HG03571 (cell line): ENCODE results near the gene KCNMA1.

Experiments used
- ATAC-seq: cut with Tn5 transposase; IDR thresholded peaks from one replicate; pipeline ENCODE4 v1.9.1; 2021; ENCODE audit not compliant: unreplicated experiment

The KCNMA1 gene

DNA sequence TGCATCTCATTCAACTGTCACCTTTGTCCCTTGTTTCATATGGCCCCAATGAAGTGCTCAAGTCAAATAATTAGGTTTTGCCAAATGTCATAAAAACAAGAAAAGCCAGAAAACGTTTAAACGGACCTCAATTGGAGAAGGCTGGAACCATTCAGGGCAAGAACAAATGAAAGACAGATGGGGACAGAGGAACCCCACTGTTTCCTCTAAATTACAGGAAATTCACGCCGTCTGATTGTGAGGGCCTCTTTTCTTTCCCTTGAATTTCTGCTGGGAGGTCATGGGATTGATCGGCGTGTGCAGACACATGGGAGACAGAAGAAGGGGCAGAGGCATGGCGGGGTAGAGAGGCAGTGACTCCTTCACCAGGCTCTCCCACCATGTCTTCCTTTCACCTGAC is 656.4 kb downstream of the KCNMA1 start:
- no peak for ATAC-seq

DNA sequence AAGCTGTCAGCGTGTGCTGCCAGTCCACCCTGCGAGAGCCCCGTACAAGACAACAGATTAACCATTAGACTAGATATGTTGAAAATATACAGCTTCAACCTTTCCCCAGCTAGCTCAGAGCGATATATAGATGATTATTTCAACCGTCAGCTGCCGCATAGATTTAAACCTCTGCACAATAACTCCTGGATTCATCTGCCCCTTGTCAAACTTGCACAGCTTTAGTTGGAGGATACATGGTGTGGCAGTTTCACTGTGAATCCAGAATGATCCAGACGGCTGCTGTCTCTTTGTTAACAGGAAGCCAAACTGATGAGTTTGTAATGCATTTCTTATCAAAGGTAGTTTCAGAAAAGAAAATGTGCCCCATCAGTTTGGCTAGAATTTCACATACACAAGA is 659.7 kb downstream of the KCNMA1 start:
- no peak for ATAC-seq

DNA sequence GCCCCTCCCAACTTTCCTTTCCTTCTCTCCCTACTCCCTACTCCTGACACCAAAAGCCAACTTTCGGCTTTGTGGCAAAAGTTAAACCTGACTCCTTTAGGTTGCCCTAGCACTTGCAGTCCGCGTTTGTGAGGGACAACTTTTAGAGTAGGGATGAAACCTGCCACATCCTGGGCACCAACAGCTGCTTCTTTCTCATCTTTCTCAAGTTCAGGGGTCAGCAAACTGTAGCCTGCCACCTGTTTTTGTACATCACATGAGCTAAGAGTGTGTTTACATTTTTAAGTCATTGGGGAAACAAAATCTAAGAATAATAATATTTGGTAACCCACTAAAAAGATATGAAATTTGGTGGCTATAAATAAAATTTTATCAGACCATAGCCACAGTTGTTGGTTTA is 660.6 kb downstream of the KCNMA1 start:
- no peak for ATAC-seq

DNA sequence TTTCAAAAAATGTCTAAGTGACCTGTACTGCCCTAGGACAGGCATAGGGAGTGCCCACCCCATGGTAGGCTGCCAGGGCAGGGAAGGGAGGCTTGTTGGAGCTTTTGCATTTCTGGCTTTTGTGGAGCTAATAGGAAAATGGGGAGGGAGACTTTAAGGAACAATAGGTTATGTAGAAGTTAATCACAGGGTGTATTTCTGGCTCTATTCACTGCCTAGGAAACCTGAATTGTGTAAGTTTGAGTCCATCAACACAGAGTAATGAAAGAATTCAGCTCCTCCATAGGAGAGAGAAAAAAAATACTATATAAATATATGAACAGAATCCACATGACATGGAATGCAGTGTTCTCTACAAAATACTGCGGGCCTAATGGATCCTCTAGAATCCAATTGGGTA is 661.5 kb downstream of the KCNMA1 start:
- ATAC-seq: no peak

DNA sequence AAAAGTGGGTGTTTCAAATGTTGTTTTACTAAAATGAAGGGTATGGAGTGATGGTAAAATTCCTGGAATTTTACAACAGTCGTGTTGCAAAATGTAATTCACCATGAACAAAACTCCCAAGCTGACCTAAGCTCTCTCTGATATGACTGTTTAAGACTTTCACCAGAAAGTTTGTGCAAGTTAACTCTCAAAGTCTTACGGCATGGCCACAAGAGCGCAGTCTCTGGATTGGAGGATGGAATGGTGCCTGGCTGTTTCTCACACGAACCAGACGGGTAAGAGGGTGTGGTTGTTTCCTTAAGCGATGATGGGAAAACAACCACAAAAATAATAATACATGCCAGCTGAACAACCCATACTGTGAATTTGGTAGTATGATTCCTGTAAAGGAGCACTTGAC is 662.5 kb downstream of the KCNMA1 start:
- no peak for ATAC-seq

DNA sequence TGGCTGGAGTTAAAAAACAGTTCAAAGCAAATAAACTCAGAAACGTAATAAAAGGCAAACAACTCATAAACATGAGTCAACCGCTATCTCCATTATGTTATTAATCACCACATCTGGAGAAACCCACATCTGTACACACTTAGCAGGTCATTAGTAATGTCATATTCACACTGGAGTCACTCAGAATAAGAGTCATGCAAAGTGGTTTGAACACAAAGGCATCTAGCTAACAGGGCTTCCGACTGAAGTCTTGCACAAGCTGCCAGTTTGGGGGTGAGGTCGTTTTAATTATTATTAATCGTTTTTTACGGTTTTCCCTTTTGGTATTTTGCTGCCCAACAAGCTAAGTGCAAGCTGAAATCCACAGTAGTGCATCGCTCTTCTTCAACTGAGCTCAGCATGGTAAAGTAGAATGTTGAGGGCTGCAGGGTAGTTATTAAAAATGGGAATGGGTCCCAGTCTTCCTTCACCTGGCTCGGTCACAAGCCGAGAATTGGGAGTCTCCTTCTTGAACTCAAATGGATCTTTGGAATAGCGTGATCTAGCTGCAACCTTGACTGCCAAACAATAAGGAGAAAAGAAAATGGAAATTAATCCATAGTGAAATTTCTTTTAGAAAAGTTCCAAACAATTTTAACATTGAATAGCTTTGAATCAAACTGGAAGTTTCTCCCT is 663.5 kb downstream of the KCNMA1 start:
- no peak for ATAC-seq

DNA sequence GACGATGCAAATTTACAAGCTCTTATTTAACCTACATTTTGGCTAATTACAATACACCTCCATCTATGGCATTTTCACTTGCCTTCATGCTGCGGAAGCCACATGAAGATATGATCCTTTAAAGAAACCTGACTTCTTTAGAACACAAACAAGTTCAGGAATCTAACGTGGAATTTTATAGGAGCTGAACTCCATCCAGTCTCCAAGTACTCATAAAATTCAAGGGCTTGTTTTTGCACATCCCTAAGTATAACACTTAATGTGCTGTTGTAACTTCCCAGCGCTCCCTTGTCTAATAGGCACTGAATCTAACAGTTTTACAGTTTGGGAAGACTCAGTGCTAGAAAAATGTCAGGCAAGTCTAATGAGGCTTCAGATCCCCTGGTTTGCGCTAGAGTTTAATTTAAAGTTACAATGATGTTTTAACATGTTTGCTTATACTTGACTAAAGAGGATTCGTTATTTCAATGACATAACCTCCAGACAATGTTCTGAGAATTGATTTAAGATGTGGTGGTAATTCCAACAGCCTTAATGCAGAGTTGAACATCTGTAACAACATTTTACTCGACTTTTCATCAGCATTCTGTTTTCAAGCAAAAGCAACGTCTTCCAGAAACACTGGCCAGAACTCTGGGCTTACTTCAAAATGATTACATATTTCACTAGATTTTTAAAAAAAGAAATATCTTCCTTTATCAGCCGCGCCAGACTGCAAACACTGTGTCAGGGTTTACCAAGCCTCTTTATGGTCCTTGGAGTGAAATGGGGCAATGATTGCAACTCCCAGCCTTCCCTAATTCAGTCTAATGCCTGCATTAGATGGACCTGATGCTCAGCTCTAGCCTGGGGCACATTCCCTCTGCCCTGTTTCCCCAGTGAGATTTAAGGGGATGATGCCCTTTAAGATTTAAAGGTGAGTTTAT is 664.3 kb downstream of the KCNMA1 start:
- ATAC-seq: no peak

DNA sequence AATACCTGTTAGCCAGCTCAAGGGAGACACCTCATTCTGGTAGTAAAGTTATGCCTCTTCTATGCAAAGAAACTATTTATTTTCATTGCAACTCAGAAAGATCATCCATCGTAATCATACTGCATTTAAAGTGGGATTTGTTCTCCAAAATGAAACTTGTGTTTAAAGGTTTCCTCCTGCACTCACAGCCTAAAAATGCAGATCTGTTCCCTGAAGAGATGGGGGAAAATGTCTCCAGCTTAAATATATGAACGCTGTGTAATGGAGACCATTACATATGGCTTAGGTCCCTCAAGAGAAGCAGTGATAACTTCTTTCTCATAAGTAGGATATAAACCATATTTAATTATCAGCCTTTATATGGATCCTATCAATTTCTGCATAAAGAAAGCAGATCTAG is 665.1 kb downstream of the KCNMA1 start:
- ATAC-seq: no peak

DNA sequence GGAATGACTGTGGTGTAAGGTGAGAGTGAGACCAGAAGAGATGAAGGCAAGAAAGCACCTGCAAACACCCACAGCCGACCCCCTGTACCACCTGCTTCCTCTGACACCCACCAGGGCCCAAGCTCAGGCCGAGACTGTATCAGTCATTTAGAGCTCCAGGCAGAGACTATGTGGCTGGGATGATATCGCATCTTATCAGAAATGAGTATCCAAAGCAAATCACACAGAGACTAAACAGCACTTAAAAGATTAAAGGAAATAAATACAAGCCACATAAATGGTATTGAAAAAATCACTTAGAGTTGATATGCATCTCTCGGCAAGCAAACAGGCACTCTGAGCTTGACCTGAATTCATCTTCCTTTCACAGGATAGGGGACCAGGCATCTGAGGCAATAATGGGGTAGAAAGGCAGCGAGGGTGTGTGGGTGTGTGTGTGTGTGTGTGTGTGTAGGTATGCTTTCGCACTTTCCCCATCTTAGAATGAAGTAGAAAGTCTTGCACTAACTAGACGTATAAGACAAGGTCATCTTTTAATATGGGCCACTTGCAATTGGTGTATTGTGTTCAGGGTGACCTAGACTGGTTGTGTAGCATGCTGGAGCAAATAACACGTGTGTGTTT is 665.9 kb downstream of the KCNMA1 start:
- ATAC-seq: no peak

DNA sequence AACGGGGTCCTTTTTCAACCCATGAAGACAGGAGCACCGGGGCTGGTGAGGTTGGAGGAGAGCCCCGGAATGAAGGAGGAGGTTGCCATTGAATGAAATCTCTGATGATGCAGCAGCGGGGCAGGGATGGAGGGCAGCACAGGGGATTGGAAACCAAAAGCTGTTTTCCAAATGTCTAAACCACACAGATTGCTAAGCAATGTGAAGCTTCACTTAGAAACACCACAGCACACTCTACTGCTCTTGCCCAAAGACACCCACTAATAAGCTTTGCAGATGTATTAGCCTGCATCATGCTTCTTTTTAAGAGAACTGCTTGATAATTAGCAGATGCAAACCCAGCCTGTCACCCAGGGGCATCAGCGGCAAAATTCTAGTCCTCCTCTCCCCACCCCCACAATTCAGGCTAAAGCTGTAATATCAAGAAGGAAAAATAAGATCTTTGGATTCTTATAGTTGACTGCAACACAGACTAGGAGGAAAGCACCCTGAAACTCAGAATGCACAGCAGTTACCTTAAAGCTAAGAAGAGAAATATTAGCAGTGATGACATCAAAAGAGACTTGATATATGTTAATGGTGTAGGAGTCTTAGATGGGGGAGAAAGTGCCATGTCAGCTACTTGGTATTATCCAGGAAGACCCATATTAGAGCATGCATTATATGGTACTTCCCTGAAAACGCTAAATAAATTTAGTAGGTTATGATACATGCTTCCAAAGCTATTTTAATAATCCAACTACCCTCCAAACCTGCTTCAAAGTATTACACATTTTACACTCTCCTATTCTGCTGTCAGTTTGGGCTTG is 666.7 kb downstream of the KCNMA1 start:
- no peak for ATAC-seq

DNA sequence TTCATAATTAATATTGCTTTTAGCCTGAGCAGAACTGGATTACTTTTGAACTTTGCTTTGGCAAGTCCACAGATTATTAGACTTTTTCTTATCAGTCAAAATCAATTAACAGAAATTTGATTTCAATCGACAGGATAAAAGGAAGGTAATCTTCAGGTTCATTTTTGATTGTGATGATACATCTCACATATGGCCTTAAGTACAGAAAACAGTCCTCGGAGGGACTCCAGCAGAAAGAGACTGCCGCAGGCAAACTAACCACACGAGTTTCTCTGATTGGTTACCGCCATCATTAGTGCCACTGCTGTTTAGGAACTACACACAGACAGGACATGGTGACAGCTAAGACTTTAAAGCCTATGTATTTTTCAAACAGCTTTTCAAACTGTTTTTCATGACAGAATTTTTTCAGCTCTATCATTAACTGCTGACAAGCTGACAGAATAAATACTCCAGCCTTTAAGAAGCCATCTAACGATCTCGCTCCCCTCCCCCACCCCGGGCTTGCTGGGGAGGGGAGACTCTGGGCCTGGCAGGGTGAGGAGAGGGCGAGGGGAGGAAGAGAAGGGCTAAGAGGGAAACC is 668.2 kb downstream of the KCNMA1 start:
- no peak for ATAC-seq

DNA sequence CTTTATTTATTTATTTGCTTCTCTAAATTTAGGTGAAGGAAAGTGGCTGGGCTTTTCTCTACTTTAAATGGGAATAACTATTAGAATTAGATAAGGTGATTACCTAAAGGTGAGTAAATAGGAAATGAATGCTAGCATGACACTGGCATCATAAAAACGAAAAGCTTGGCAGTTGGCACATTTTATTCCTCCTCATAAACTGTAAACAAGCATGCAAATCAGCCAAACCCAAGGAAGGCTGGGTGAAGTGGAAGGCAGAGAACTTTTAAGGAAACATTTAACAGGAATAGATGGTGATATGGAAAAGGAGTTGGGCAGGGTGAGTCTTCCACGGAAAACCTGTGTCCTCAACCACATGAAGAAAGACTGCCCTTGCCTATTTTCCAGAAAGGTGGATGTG is 669.1 kb downstream of the KCNMA1 start:
- no peak for ATAC-seq

DNA sequence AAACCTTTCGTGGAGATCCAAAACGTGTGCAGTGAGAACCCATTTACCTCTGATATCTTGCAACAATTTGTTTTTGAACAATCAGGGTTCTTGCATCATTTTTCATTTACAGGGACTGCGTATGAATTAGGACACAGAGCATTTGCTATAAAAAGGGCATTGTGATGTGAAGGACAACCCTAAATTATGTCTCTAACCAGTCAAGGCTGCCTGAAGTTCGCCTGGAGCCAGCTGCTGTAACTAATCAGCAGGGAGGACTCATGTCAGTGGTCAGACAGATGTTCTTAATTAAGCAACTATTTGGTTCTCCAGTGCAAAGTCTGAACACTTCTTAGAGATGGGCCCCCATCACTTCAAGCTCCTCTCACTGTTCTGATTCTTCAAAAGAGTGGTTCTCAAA is 674.8 kb downstream of the KCNMA1 start:
- no peak for ATAC-seq

DNA sequence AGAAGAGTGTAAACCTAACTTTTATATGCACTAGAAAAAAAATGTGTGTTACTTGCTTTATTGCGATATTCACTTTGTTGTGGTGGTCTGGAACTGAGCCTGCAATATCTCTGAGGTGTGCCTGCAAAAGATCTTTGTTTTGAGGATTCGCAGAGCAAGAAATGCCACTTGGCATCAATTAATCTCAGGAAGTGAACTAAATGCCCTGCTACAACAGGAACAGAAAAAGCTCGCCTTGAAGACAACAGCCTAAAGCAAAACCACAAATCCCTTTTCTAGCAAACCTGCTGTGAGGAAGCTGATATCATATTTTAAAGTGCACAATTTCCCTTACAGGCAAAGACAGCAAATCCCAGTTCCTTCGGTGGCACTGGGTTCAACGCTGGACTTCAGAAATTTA is 675.8 kb downstream of the KCNMA1 start:
- no peak for ATAC-seq

DNA sequence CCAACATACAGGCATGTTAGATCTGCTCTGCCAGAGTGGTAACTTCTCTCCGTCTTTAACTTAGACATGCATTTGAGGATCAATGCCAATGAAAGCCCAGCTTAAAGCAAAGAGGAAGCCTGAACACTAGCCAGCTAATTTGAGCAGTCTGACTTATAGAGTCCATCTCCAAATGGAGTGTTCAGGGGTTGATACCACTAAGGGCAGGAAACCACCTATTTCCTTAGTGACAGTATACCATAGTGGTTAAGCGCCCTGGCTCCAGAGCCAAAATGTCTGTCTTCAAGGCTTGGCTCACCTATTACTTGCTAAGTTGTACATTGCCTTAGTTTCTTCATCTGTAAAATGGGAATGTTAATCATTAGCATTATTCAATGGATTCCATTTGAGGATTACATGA is 678.5 kb downstream of the KCNMA1 start:
- ATAC-seq: no peak

DNA sequence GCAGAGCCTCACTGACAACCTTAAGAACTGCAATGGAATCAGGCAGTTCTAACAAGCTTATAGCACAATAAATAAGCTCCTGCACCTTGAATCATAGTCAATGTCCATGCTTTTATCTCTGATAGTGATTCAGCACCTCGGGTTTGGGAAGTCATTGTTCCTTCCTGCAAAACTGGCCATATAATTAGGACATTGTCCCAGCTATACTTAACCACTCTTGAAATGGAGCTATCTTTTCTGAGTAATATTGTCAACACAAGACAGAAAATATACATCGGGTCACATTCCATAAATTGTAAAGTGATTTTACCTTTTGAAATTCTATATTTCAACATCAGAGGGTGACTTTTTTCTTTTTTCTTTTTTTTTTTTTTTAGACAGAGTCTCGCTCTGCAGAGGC is 682.8 kb downstream of the KCNMA1 start:
- no peak for ATAC-seq

DNA sequence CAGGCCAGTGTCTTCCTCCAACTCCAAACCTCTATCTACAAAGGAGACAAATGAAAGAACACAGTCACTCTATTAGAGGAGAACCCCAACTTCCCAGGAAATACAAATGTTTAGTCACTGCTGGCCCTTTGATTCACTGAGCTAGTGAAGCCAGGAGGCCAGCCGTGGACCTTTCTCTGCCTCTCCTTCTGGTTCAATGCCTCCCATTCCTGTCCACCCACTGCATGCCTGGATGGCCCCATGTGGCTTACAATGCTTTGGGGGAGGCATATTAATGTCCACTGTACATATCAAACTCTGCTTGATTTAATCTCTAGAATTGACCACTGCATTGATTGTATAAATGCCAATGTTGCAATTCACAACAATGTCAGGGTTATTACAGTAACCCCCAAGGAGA is 687.3 kb downstream of the KCNMA1 start:
- no peak for ATAC-seq

DNA sequence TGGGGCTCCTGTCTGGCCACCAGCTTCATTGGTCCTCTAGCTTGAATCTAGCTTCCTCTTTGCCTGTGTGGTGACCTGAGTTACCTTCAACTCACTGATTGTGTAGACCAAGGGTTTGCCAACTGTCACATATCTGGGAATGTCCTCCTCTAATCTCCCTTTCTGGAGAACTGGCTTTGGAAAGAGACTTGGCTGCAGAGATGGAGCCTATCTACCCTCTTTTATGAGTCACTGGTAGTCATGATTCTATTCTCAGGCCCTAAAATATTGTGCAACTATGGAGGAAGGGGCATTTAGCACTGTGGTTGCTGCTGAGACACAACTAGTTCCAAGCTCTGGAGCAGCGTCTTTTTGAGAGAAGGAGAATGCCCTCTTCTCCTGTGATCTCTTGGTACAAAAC is 691.3 kb downstream of the KCNMA1 start:
- no peak for ATAC-seq

DNA sequence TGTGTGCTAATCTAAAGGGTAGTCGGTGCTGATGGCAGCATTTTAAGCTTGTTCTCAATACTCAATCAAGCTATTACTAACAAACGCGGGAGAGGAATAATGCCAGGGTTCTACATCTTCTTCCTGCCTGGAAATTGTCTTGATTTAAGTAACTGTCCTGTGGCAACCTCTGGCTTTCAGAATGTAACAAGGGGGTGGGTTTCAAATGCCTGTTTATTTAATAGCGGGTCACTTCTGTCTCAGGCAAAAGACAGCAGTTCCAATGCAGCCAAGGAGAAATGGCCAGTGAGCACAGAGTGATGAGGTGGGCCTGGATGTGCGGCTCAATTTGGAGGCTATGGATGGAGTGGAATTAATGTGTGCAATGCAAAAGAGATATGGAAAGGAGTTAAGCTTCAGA is 692.4 kb downstream of the KCNMA1 start:
- ATAC-seq: no peak

DNA sequence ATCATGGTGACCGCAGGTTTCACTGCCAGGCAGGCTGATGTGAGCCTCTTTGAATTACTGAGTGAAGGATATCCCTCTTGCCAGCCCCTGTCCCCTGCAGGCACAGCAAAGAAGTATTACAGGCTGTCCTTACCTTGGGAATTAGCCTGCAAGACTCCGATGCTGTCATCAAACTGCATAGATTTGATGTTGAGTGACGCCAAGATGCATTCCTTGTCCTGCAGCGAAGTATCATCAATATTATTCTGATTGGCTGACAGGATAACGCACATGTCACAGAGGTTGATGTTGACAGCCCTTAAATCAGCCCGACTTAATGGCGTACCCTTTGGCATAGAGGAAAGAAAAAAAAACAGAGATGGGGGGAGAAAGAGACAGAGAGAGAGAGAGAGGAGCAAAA is 693.0 kb downstream of the KCNMA1 start:
- ATAC-seq: no peak
